Measurements from ENCODE around the gene HENMT1. TPM values are rescaled to one million over a fixed set of nuclear protein-coding genes. Genes with fewer than 3 reads are reported as not detected.

HENMT1 gene
- polyA plus RNA-seq, 2 of the 4 experiments (the other 2 are of a cell fraction): 8.1 to 9.7 TPM

- no peak for ATAC-seq
- POLR2A ChIA-PET: no interaction called here
- no peak overlapping the region for H3K4me3 ChIP-seq
Measured at GRCh38 chr1:108664481-108664880, 3.6 kb upstream of the HENMT1 start.

GRCh38 chr1:108663074-108663473 is 2.2 kb upstream of the HENMT1 start:
- FAIRE-seq: no peak
- POLR2A ChIA-PET: interaction anchor here (0.8 kb wide), 1 partner anchor 29 kb away, joined by 3 read pairs; the partner anchor contains the start of gene PRPF38B
- CTCF ChIA-PET: no interaction called here

More at GRCh38 chr1:108664481-108664880, 3.6 kb upstream of the HENMT1 start:
- Histone ChIP-seq H3K4me2 (no peak overlapping the region), H3K4me1 (0 out of 3 replicates have a peak, but pooled peaks cover 3% of the 10 kb centered on the region), H3K27ac (no peak overlapping the region), H3K9me3 (no peaks in the 10 kb centered on the region)
- FAIRE-seq: no peak
- DNase-seq (ENCODE audit: low read depth in 1 of 2, low spot score in 1 of 2): no peak
- WGBS (ENCODE audit: missing lambda C conversion rate): 89% methylated on average over 6 of the region's 6 CpGs
- CTCF ChIA-PET: no interaction called here
- TF ChIP-seq HES2 (IDR thresholded peaks at IDR 0.05): no peak
- no peak for TF ChIP-seq NPAS2 (CRISPR knock-in tag; IDR thresholded peaks at IDR 0.05; ENCODE audit: borderline replicate concordance)
- TF ChIP-seq CEBPB (IDR thresholded peaks at IDR 0.05): no peak
- TF ChIP-seq RNF2 (IDR thresholded peaks at IDR 0.05; ENCODE audit: borderline replicate concordance, low read depth): no peak
- TF ChIP-seq ZC3H11A (IDR thresholded peaks at IDR 0.05): no peak
- no peak for TF ChIP-seq MAFK (IDR thresholded peaks at IDR 0.05; ENCODE audit: partially characterized antibody)
- TF ChIP-seq MYC (IDR thresholded peaks at IDR 0.05; ENCODE audit: borderline replicate concordance, low read length): no peak
- TF ChIP-seq FOSB (CRISPR knock-in tag; IDR thresholded peaks at IDR 0.05): no peak

More at GRCh38 chr1:108663074-108663473, 2.2 kb upstream of the HENMT1 start:
- H3K4me3 ChIP-seq: no peak overlapping the region
- H3K9me3 ChIP-seq: no peaks in the 10 kb centered on the region
- ATAC-seq (no peak), DNase-seq (ENCODE audit: low read depth in 1 of 2, low spot score in 1 of 2) (no peak)
- H3K27ac ChIP-seq: no peak overlapping the region
- H3K4me2 ChIP-seq: no peak overlapping the region
- TF ChIP-seq BCL3 (IDR thresholded peaks at IDR 0.05) (no peak), TFCP2L1 (CRISPR knock-in tag; IDR thresholded peaks at IDR 0.05) (no peak), NPAS2 (CRISPR knock-in tag; IDR thresholded peaks at IDR 0.05; ENCODE audit: borderline replicate concordance) (no peak), ATOH8 (CRISPR knock-in tag; IDR thresholded peaks at IDR 0.05; ENCODE audit: low read depth) (no peak), RFX5 (IDR thresholded peaks at IDR 0.05) (no peak), FOSB (CRISPR knock-in tag; IDR thresholded peaks at IDR 0.05) (no peak), SMC3 (IDR thresholded peaks at IDR 0.05) (no peak), JUN (IDR thresholded peaks at IDR 0.05) (no peak), CBX8 (IDR thresholded peaks at IDR 0.05) (no peak), ZC3H11A (IDR thresholded peaks at IDR 0.05) (no peak), HDAC2 (IDR thresholded peaks at IDR 0.05) (no peak), CTCF (IDR thresholded peaks at IDR 0.05) (no peak), CHD4 (IDR thresholded peaks at IDR 0.05; ENCODE audit: borderline replicate concordance) (no peak), RNF2 (IDR thresholded peaks at IDR 0.05; ENCODE audit: borderline replicate concordance, low read depth) (no peak), POLR2A (IDR thresholded peaks at IDR 0.05; ENCODE audit: low read length) (no peak)
- 74% methylated on average over 2 of the region's 2 CpGs for WGBS (ENCODE audit: missing lambda C conversion rate)
- H3K4me1 ChIP-seq: 0 out of 3 replicates have a peak, but pooled peaks cover 3% of the 10 kb centered on the region
